NCI-H510A (cell line): ENCODE results near the gene DNTTIP2.
"Not testable (repeated sequence)": the region's sequence is repeated elsewhere in the genome, so short reads cannot be mapped to it uniquely, and the experiment has no call there.

Experiments used
- DNase-seq: peaks from one replicate; lab custom pipeline; 2025; lab: John Stamatoyannopoulos, UW

DNTTIP2 gene, protein sequence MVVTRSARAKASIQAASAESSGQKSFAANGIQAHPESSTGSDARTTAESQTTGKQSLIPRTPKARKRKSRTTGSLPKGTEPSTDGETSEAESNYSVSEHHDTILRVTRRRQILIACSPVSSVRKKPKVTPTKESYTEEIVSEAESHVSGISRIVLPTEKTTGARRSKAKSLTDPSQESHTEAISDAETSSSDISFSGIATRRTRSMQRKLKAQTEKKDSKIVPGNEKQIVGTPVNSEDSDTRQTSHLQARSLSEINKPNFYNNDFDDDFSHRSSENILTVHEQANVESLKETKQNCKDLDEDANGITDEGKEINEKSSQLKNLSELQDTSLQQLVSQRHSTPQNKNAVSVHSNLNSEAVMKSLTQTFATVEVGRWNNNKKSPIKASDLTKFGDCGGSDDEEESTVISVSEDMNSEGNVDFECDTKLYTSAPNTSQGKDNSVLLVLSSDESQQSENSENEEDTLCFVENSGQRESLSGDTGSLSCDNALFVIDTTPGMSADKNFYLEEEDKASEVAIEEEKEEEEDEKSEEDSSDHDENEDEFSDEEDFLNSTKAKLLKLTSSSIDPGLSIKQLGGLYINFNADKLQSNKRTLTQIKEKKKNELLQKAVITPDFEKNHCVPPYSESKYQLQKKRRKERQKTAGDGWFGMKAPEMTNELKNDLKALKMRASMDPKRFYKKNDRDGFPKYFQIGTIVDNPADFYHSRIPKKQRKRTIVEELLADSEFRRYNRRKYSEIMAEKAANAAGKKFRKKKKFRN

DNA sequence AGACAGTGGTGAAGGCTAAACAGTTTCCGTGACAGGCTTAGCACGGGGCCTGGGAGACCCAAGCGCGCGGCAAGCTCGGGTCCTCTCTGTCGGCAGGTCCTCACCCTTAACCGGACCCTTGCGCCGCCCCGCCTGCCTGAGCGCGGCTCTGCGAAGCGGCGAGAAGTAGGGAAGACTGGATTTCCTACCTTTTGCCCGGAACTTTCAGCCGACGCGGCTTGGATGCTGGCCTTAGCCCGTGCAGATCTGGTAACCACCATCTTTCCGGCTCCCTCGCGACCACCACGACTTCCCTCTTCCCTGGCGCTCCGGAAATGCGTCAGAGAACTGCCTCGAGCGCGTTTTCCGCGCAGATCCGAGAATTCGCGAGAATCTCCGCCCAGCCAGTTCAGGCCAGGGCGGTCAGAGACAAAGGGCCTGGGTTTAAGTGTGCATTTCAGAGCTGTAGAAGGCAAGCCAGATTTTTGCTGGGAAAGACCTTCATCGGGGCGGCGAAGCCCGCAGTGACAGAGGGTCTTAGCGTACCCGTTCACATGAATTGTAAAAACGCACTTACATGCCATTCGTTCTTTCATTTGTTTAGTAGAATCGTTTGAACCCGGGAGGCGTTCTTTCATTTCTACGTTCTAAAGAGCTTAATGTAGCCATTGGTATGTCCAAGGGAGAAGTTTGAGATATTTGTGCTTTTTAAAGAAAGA, at the start of gene DNTTIP2:
TSS of gene DNTTIP2 (minus strand) at position 318 of the 698 bp plus-strand sequence. CDS start at position 260, 58 bp downstream.
- peak; percentile 98 for DNase-seq

GRCh38 chr1:93925206-93925605, 46.2 kb upstream of the DNTTIP2 start:
- DNase-seq: no peak

DNA sequence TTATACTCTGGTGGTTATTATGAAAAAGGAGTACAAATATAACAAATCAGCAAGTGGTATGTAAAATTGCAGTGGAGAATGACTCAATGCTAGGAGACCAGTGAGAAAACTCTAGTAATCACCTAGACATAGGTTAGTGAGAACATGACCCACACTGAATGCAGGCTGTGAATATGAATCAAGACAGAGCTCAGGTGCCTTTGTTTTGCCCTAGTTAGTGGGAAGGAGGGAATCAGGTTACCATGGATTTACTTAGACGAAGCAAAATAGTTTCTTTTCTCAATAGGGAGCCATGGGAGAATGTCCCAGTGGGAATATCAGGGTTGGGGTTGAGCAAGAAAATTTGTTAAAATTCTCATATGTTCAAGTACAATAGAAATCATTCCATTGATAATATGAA, 40.8 kb upstream of the DNTTIP2 start:
- no peak for DNase-seq

GRCh38 chr1:93917302-93917701, 38.3 kb upstream of the DNTTIP2 start:
- no peak for DNase-seq

DNA sequence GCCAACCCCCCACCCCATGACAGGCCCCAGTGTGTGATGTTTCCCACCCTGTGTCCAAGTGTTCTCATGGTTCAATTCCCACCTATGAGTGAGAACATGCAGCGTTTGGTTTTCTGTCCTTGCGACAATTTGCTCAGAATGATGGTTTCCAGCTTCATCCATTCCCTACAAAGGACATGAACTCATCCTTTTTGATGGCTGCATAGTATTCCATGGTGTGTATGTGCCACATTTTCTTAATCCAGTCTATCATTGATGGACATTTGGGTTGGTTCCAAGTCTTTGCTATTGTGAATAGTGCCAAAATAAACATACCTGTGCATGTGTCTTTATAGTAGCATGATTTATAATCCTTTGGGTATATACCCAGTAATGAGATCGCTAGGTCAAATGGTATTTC, 31.9 kb upstream of the DNTTIP2 start:
- not testable (repeated sequence) for DNase-seq

GRCh38 chr1:93910305-93910704, 31.3 kb upstream of the DNTTIP2 start:
- DNase-seq: no peak

DNA sequence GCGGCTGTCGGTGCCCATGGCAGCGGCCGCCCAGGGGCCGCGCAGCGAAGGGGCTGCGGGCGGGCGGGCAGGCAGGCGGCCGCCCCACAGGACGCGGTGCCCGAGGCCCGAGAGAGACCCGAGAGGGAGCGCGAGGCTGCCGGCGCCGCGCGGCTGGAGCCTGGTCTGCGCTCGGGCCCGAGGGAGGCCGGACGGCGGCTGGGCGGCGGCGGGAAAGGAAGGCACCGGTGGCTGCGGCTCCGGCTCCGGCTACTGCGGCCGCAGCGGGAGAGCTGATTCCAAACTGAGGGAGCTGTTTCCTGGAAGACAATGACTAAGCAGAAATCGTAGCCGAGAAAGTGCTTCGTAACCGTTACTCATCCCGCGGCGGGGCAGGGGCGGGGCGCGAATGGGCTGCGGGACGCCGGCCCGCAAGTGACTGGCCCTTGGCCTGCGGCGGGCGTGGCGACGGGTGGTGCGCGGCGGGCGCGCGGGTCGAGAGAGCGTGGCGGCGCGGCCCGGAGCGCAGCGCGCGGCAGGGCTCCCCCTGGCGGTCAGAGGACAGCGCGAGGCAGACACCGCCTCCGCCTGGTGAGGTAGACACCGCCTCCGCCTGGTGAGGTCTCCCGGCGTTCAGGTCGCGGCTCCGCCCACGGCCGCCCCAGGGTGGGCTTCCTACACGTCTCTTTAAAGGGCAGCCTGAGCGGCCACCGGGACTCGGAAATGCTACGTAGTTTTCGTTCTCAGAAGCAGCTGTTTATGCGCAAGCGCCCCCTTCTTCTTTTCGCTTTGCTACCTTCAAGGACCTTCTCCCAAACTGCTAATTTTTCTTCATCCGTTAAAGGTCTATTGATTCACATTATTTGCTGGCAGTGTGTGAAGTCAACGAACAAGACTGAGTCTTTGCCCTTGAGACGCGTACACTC, 30.4 kb upstream of the DNTTIP2 start, which contains the start of gene GCLM:
TSS of gene GCLM (minus strand) at position 285 of the 905 bp plus-strand sequence. CDS start at position 18, 267 bp downstream.
- peak; percentile 88 for DNase-seq

DNA sequence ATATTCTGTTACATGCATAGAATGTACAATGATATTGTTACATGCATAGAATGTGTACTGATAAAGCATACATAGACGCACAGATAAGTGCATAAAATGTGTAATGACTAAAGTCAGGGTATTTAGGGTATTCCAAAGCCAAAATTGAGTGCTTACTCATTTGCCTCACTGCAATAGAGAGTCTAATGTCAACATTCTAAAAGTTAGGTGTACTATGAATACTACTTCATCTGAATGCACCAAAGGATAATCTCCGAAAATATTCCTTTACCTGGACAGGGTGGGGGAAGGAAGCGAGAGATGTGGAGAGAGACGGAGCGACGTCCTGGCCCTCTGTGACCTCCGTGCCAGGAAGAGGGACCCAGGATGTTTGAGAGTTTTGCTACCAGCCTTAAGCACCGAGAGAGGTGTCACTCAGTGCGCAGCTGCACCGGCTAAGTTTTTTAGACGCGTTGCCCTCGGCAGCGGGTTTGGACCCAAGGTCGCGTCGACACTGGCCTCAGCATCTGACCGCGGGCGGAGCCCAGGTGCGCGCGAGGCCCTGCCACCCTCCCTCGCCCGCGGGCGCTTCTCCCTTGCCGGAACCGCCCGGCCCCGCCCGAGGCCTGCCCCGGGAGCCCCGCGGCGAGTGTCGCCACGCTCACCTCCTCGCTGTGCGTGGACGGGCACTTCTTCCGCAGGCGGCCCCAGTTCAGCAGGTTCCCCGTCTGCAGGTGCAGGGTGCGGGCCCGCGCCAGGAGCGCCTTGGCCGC, 29.6 kb upstream of the DNTTIP2 start:
- DNase-seq: peak; percentile 44

DNA sequence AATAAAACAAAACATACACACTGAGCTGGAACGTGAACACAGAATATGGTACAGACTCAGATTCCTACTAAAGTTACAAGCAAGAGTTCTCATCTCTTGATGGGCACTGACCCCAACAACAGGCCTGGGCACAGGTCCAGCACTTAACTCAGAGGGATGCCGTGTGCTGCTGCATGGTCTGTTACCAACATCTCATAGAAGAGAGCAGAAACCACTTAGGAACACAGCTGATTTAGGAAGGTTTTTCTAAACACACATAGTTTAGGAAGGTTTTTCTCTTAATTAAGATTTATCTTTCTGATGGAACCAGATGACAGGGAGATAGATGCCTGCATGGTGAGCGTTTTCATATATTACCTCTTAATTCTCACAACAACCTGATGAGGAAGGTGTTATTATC, 28.7 kb upstream of the DNTTIP2 start:
- peak; percentile 22 for DNase-seq

GRCh38 chr1:93906480-93906879, 27.5 kb upstream of the DNTTIP2 start:
- no peak for DNase-seq

- no peak for DNase-seq
These were observed 26.7 kb upstream of the DNTTIP2 start for GRCh38 chr1:93905734-93906133.

- no peak for DNase-seq
These were observed 26.0 kb upstream of the DNTTIP2 start for GRCh38 chr1:93905051-93905450.

GRCh38 chr1:93904228-93904627, 25.2 kb upstream of the DNTTIP2 start:
- DNase-seq: no peak

DNA sequence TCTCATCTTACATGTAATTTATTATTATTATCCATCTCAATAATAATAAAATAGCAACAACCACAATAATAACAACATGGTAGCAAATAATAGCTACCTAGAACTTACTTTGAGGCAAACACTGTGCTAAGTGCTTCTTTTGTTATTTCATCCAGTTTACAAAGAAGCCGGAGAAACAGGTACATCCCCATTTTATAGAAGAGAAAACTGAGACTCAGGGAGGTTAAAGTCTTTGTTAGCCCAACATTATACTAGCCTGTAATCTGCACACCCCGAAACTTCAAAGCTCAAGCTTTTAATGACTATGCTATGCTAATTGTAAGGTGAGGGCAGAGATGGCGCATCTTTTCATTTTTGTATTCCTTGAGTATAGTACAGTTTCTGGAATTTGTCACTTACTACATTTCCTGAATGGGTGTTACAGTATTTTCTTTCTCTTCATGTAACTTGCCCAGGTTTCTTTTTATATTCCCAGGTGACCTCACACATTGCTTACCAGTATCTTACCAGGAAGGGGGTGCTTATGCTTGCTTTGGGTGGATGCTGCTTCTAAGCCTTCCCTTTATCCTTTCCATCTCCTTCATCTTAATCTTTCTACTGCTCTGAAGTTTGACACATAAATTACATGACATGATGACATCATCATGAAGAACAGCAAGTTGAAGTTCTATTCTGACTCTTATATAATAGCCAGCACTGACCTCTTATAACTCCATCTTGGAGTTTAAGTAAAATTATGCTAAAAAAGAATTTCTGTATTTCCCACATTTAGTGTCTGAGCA, 21.9 kb upstream of the DNTTIP2 start:
- DNase-seq: no peak

GRCh38 chr1:93899543-93900207, 20.7 kb upstream of the DNTTIP2 start:
- DNase-seq: no peak

DNA sequence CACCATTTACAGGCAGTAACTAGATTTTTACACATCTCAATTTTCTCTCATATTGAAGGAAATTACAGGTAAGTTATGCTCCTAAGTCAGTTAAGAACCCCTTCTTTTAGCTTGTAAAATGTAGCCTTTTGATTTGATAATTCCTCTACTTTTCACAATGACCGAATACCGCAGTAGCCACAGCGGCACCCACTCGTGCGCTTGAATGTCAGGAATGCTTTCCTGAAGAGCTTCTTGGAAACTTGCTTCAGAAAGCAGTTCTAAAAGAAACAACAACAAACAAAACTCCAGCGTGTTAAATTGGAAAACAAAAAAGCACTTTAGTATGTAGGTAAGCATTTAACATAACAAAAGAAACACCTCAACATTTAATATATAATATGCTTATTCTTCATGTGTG, 9.9 kb upstream of the DNTTIP2 start:
- no peak for DNase-seq

DNA sequence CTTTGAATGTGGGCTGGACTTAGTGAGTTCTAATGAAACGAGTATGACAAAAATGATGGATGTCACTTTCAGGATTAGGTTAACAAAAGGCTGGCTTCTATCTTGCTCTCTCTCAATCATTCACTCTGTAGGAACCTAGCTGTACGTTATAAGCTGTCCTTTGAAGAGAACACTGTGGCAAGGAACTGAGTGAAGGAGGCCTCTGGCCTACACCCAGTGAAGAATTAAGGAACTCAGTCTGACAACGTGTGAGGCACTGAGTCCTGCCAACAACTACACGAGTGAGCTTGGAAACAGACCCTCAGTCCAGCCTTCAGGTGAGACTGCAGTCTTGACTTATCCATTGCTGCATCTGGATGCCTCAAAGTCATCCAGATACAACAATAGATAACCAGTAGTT, 3.3 kb upstream of the DNTTIP2 start:
- no peak for DNase-seq

- no peak for DNase-seq
These were observed 1.7 kb upstream of the DNTTIP2 start for GRCh38 chr1:93880731-93881130.

GRCh38 chr1:93878501-93878888, 511 bp downstream of the DNTTIP2 start:
- peak; percentile 3 for DNase-seq
